Activated T-cell treated with anti-CD3 and anti-CD28 coated beads for 4 hours (primary cell): Measurements from ENCODE around the gene KCNQ4.

Experiments
- DNase-seq: peaks from one replicate; pipeline ENCODE4 v3.0.0-alpha.2; 2020

Gene KCNQ4

GRCh38 chr1:40783001-40783905 is at the start of gene KCNQ4:
Gene KCNQ4, plus strand, starts transcription at chr1:40783787. Its CDS starts 307 bp downstream, at chr1:40784094.
- DNase-seq = peak; percentile 18

DNA sequence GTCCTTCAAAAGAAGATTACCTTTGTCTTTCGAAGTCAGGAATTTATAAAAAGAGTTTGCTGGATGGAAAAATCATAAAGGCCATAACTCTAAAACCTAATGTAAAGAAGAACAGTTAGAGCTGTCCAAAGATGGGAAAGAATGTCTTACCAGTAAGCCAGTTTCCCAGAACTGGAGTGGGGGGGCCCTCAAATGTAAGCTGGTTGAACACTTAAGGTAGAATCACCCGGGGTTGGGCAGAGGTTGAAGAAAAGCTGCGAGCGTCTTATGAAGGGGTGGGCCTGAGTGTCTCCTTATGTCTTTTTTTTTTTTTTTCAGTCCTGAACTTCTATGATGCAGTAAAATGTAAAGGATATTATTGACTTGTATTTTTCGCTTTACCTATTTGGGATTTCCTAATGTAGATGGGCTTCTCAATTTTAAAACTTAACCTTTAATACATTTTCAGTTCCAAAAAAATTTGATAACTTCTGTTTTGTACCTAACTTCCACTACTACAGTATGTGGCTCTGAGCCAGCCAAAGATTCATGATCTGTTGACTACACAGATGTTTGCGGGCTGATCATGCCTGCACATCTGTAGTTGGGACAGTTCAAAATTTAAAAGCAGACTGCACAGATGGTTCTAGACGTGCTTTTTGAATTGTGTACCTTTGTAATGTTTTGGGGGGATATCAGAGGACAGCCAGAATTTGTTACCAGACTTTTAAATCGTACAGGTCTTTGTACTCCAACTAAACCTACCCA is 48.5 kb upstream of the KCNQ4 start:
- DNase-seq = no peak

DNA sequence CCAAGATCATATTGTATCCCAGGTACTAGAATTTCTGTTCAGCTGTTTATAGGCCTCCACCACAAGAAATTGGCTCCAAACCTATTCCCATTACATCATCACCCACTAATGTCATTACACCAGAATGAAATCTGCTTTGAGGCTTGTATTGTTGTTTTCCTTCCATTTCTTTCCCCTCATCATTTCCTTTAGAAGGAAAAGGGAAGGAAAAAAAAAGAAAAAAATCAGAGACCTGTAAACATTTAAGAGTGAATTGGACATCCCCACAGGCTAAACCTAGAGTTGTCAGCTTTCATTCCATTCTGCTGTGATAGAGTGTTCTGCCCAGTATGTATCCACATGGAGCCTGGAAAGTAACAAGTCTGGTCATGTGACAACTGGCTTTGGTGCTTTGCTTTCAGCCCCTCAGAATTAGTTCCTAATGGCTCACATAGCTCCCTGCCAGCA is 47.5 kb upstream of the KCNQ4 start:
- DNase-seq = no peak

DNA sequence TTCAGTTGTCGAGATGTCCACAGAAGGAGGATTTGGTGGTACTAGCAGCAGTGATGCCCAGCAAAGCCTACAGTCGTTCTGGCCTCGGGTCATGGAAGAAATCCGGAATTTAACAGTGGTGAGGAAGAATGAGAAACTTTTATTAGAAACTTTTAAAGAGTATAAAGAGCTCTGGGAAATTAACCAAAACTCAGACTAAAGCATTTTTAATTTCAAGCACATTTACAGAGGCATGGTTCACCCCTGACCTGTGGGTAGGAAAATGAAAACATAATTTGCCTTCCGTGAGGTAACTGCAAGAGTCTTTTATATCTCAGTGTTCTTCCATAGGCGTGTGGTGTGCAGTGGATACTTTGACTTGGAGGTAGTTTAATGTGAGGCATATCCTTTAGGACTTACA is 44.8 kb upstream of the KCNQ4 start:
- no peak for DNase-seq

- DNase-seq = no peak
Measured at GRCh38 chr1:40739455-40740008, 44.1 kb upstream of the KCNQ4 start.

DNA sequence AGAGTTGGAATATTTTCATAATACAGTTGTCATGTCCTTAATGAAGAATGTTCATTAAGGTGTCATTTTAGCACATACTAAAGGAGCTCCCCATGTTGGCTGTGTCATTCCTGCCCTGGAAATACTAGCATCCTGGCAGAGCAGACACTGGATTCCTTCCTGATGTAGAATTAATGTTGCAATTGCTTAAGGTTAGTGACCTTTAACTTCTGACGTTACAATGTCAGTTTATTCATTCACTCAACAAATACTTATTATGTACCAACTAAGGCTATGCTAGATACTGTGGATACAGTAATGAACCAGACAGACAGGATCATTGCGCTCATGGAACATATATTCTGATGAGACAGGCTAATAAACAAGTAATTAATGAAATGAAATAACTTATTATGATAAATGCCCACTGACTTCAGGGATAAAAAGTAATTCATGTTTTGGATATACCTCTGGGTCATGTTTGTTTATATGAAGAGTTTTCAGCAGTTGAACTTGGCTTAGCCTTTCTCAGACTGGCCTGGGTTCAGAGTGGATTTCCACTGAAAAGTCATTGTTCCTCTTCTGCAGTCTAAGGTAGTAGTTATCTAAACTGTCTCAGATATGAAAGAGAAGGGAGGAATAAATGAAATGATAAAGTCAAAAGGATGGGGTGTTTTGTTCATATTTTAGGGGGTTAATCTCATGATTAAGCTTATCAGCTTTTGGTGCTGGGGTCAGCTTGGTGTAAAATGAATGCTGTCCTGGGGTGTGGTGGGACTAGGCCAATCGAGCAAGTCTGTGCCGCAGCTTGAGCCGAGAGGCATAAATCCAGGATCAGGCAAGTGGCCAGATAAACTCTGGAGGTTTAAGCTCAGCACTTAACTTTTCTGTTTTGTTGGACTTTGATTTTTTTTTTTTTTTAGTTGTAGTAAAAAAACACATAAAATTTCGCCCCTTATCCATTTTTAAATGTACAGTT is 43.3 kb upstream of the KCNQ4 start:
- DNase-seq = no peak

DNA sequence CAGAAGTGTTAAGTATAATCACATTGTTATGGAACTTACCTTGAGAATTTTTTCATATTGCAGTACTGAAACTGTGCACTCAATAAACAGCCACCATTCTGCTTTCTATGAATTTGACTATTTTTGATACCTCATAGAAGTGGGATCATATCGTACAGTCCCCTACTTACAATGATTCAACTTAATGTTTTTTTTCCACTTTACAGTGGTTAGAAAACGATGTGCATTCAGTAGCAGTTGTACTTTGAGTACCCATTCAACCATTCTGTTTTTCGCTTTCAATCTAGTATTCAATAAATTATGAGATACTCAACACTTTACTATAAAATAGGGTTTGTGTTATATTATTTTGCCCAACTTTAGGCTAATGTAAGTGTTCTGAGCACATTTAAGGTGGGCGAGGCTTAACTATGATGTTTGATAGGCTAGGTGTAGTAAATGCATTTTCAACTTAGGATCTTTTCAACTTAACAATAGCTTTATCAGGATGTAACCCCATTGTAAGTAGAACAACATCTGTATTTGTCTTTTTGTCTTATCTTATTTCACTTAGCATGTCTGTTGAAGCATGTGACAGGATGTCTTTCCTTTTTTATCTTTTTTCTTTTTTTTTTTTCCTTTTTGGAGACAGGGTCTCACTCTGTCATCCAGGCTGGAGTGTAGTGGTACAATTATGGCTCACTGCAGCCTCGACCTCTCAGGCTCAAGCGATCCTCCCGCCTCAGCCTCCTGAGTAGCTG is 42.4 kb upstream of the KCNQ4 start:
- no peak for DNase-seq

- DNase-seq = no peak
Measured at GRCh38 chr1:40742363-40743061, 41.1 kb upstream of the KCNQ4 start.

DNA sequence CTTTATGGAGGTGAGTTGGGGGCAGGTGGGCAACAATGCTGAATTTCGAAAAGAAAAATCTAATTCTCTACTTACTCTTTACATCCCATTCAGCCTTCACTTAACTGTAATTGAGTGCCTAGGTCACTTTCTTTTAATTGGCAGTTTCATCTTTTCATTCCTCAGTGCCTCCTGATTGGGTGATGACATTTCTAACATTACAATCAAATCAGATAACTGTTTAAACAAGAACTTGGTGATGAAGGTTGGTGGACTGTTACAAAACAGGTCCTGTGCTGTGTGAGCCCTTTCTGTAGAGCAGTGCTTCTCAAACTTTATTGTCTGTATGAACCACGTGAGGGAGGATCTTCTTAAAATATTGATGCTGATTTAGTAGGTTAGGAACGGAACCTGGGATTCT is 40.1 kb upstream of the KCNQ4 start:
- DNase-seq = no peak

GRCh38 chr1:40743860-40744259 is 39.7 kb upstream of the KCNQ4 start:
- no peak for DNase-seq

DNA sequence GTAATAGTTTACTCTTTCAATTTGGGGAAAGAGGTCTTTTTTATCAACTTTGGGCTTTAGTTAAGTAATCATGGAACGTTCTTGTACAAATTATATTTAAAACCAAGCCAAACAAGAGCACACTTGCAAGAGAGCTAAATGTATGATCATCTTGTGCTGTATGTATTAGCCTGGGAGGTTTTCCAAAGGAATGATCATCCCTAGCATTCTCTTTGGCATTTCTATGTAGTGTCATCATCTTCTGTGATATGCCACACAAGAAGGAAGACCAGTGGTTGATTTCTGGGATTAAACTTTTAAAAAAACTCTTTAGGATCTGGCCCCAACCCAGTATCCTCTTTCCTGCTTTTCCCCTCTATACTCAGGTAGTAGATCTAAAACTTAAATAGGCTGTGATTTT is 38.4 kb upstream of the KCNQ4 start:
- DNase-seq = no peak

GRCh38 chr1:40746344-40747090 is 37.1 kb upstream of the KCNQ4 start:
- no peak for DNase-seq

- DNase-seq = no peak
Measured at GRCh38 chr1:40748841-40749718, 34.5 kb upstream of the KCNQ4 start.

- DNase-seq = no peak
Measured at GRCh38 chr1:40749817-40750216, 33.8 kb upstream of the KCNQ4 start.

- DNase-seq = no peak
Measured at GRCh38 chr1:40750451-40750908, 33.1 kb upstream of the KCNQ4 start.

DNA sequence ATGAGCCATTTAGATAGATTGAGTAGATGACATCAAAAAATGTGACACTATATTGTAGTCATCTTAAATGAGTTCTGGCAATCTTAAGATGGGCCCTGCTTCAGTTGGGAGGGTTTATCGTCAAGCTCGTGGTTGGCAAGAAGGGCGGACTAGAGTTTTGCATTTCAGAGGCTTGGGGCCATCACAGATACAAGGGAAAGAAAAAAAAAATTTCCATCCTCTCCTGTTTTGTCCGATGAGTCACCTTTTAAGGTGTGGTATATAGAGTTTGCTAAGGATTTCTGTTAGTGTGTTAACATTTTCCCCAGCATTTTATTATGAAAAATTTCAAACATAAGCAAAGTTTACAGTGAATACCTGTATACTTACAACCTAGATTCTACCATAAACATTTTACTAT is 31.8 kb upstream of the KCNQ4 start:
- no peak for DNase-seq

GRCh38 chr1:40753142-40753882 is 30.3 kb upstream of the KCNQ4 start:
- DNase-seq = no peak

GRCh38 chr1:40754201-40754600 is 29.4 kb upstream of the KCNQ4 start:
- DNase-seq = no peak
